Testis (tissue), 2 donors: Measurements from ENCODE around the gene UVRAG.
"Not testable (repeated sequence)": the region's sequence is repeated elsewhere in the genome, so short reads cannot be mapped to it uniquely, and the experiment has no call there.

ENCODE experiments used
- POLR2A ChIP-seq: fragments of 450-650 bp; IDR thresholded peaks from one replicate; pipeline ENCODE4 v1.6.1; 2017; ENCODE audit warnings: antibody characterized with exemption, mild to moderate bottlenecking, moderate library complexity
- TF ChIP-seq, protein P1 (sequence below), 3 experiments: fragments of 450-650 bp in 2 of 3; fragments of 200-600 bp in 1 of 3; sonication (generic) in 1 of 3; IDR thresholded peaks; one replicate each; pipeline ENCODE4 v1.5.1; 2016 to 2019; ENCODE audit warnings: antibody characterized with exemption in 3 of 3, mild to moderate bottlenecking in 2 of 3, moderate library complexity in 1 of 3

- TF ChIP-seq, protein P1, sequence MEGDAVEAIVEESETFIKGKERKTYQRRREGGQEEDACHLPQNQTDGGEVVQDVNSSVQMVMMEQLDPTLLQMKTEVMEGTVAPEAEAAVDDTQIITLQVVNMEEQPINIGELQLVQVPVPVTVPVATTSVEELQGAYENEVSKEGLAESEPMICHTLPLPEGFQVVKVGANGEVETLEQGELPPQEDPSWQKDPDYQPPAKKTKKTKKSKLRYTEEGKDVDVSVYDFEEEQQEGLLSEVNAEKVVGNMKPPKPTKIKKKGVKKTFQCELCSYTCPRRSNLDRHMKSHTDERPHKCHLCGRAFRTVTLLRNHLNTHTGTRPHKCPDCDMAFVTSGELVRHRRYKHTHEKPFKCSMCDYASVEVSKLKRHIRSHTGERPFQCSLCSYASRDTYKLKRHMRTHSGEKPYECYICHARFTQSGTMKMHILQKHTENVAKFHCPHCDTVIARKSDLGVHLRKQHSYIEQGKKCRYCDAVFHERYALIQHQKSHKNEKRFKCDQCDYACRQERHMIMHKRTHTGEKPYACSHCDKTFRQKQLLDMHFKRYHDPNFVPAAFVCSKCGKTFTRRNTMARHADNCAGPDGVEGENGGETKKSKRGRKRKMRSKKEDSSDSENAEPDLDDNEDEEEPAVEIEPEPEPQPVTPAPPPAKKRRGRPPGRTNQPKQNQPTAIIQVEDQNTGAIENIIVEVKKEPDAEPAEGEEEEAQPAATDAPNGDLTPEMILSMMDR (IDR thresholded peaks at IDR 0.05): not testable (repeated sequence)
- not testable (repeated sequence) for TF ChIP-seq POLR2A
These were observed 164.5 kb downstream of the UVRAG start for GRCh38 chr11:75979479-75980027.
